Sigmoid colon (tissue), 7 donors: ENCODE data around the gene TMEM95. TPM values are rescaled to one million over a fixed set of nuclear protein-coding genes. Genes with fewer than 3 reads are reported as not detected.
"Not testable (repeated sequence)": the region's sequence is repeated elsewhere in the genome, so short reads cannot be mapped to it uniquely, and the experiment has no call there.

Experiments used
- DNase-seq: peaks from one replicate; pipeline ENCODE4 v3.0.0-alpha.2; 2019
- H3K27ac ChIP-seq, 4 donors: fragments of 200-600 bp; sonication (generic); one replicate each; pipeline ENCODE4 v1.5.1; 2016 to 2019; ENCODE audit warnings: mild to moderate bottlenecking in 1 of 4
- H3K27me3 ChIP-seq, 3 donors: fragments of 200-600 bp; sonication (generic); one replicate each; pipeline ENCODE4 v1.5.1; 2019; ENCODE audit warnings: mild to moderate bottlenecking in 1 of 3
- H3K36me3 ChIP-seq, 4 donors: fragments of 200-600 bp; sonication (generic); one replicate each; pipeline ENCODE4 v1.5.1; 2016 to 2019
- H3K4me1 ChIP-seq, 4 donors: fragments of 200-600 bp; sonication (generic); one replicate each; pipeline ENCODE4 v1.5.1; 2017 to 2019
- H3K4me3 ChIP-seq, 4 donors: fragments of 200-600 bp; sonication (generic); one replicate each; pipeline ENCODE4 v1.5.1; 2017 to 2019; ENCODE audit warnings: mild to moderate bottlenecking in 2 of 4, moderate library complexity in 1 of 4
- H3K9me3 ChIP-seq, 4 donors: fragments of 200-600 bp in 3 of 4; sonication (generic) in 3 of 4; one replicate each; pipeline versions ENCODE4 v1.5.1 to v1.6.1; 2013 to 2019
- EP300 ChIP-seq, 4 donors: sonication (generic); formaldehyde crosslinking; IDR thresholded peaks; one replicate each; pipeline ENCODE4 v1.6.1; 2017; ENCODE audit warnings: antibody characterized with exemption in 4 of 4
- POLR2A ChIP-seq, 2 donors: fragments of 450-650 bp; IDR thresholded peaks; one replicate each; pipeline ENCODE4 v1.6.1; 2016; ENCODE audit warnings: antibody characterized with exemption in 2 of 2, mild to moderate bottlenecking in 2 of 2, moderate library complexity in 2 of 2
- POLR2AphosphoS5 ChIP-seq, 4 donors: sonication (generic); formaldehyde crosslinking; IDR thresholded peaks; one replicate each; pipeline ENCODE4 v1.6.1; 2017; ENCODE audit warnings: antibody characterized with exemption in 4 of 4
- WGBS, 2 donors: extraction: QIAGEN DNeasy Blood & Tissue Kit; methylation state at CpG; one replicate each; pipeline ENCODE4 v1.1.7; 2013; 5-methylcytosine and 5-hydroxymethylcytosine counted together
- intact Hi-C: fragments of 100-400 bp; cut with DNase I; formaldehyde crosslinking; loops from one replicate; pipeline ENCODE4 v1.15.1; 2023
- polyA plus RNA-seq, 3 donors: library from polyadenylated mRNA; stranded (reverse); fragments of 200-250 nt; gene quantifications; one replicate each; pipeline ENCODE4 v1.2.3, GENCODE V29; 2013
- total RNA-seq, 4 donors: library from RNA; depleted of rRNA; stranded (reverse); fragments of >200 nt; gene quantifications; one replicate each; pipeline ENCODE4 v1.1.0, GENCODE V29; 2016
- TF ChIP-seq, protein P1 (sequence below), 4 experiments: fragments of 450-650 bp in 3 of 4; fragments of 200-600 bp in 1 of 4; IDR thresholded peaks; one replicate each; pipeline ENCODE4 v1.5.1; 2016 to 2019; ENCODE audit warnings: antibody characterized with exemption in 4 of 4, mild to moderate bottlenecking in 3 of 4, moderate library complexity in 2 of 4
- donor health status: healthy with polysubstance abuse.
- donor health status: Bipolar disorder and iron deficiency.
- donor health status: healthy.

Gene TMEM95
- total and polyA plus RNA-seq, 7 donors = not detected

DNA sequence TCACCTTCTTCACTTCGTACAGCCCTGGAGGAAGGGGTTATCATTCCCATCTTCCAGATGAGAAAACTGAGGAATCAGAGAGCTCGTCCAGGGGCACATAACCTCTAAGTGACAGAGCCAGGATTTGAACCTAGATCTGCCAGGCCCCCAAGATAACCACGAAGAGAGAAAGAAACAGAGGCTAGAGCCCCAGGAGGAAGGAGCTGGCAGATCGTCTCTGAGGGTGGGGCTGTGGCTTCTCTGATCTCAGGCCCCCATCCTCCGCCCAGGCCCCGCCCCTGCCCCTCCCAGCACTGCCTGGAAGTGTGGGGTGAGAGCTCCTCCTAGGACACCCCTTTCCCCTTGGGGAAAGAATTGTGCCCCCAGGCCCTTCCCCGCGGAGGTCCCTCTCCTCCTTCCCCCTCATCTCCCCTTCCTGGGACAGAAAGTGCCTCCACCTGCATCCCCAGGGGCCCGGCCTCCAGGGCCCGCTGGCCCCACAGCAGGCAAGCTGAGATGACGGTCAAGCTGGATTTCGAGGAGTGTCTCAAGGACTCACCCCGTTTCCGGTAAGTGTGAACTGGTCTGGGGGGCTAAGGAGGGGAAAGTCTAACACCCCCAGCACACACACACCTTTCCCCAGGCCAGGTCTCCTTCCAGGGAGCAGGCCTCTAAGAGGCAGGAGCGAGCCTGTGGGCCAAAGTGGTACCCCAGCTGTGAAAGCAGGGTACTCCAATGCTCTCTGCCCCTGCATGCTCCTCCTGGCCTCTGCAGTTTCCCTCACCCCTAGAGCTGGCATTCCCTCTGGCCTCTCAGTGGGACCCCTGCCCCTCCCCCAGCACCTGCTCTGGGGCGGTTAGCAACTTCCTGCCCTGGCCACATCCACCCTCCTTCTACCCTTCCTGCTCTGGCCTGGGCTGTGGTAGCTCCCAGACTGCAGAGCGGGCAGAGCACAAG is 18.4 kb upstream of the TMEM95 start, which contains the start of gene ACAP1:
ACAP1 (plus strand) TSS at position 290 of the 936 bp plus-strand sequence; CDS start at position 496, 206 bp downstream.
- Histone ChIP-seq H3K4me3 (peak within 1 kb of the TSS in 2 of 4 donors; percentile 9 to 12), H3K27ac (no peak within 1 kb of the TSS), H3K4me1 (peaks cover 0 to 7% (median 0%) of the 10 kb centered on the region in 4 donors), H3K9me3 (no peaks in the 10 kb centered on the region), H3K27me3 (peaks cover 7 to 51% (median 12%) of the 10 kb centered on the region in 3 donors), H3K36me3 (no peaks in the 10 kb centered on the region)
- TF ChIP-seq POLR2AphosphoS5 (IDR thresholded peaks at IDR 0.05) = no peak
- TF ChIP-seq, protein P1, sequence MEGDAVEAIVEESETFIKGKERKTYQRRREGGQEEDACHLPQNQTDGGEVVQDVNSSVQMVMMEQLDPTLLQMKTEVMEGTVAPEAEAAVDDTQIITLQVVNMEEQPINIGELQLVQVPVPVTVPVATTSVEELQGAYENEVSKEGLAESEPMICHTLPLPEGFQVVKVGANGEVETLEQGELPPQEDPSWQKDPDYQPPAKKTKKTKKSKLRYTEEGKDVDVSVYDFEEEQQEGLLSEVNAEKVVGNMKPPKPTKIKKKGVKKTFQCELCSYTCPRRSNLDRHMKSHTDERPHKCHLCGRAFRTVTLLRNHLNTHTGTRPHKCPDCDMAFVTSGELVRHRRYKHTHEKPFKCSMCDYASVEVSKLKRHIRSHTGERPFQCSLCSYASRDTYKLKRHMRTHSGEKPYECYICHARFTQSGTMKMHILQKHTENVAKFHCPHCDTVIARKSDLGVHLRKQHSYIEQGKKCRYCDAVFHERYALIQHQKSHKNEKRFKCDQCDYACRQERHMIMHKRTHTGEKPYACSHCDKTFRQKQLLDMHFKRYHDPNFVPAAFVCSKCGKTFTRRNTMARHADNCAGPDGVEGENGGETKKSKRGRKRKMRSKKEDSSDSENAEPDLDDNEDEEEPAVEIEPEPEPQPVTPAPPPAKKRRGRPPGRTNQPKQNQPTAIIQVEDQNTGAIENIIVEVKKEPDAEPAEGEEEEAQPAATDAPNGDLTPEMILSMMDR (IDR thresholded peaks at IDR 0.05) = no peak
- TF ChIP-seq POLR2A (IDR thresholded peaks at IDR 0.05) = no peak
- TF ChIP-seq EP300 (IDR thresholded peaks at IDR 0.05) = no peak
- 25 to 50% methylated on average over 17 of the region's 17 CpGs for WGBS, 2 donors
- intact Hi-C loops = no loop called here
- DNase-seq = no peak

DNA sequence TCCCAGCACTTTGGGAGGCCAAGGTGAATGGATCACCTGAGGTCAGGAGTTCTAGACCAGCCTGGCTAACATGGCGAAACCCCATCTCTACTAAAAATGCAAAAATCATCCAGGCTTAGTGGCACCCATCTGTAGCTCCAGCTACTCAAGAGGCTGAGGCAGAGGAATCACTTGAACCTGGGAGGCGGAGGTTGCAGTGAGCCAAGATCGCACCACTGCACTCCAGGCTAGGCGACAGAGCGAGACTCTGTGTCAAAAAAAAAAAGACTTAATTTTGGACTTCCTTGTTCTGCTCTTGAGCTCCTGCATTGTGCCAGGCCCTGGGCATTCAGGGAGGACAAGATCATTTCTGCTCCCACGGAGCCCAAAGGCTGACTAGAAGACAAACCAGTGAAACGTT is 17.4 kb upstream of the TMEM95 start:
- H3K4me3 ChIP-seq, H3K36me3 ChIP-seq, DNase-seq, H3K27ac ChIP-seq, H3K4me1 ChIP-seq, intact Hi-C loops, H3K9me3 ChIP-seq: not testable (repeated sequence)
- 48 to 73% methylated on average over 7 of the region's 7 CpGs for WGBS, 2 donors
- H3K27me3 ChIP-seq = peaks cover 9 to 61% (median 18%) of the 10 kb centered on the region in 3 donors

DNA sequence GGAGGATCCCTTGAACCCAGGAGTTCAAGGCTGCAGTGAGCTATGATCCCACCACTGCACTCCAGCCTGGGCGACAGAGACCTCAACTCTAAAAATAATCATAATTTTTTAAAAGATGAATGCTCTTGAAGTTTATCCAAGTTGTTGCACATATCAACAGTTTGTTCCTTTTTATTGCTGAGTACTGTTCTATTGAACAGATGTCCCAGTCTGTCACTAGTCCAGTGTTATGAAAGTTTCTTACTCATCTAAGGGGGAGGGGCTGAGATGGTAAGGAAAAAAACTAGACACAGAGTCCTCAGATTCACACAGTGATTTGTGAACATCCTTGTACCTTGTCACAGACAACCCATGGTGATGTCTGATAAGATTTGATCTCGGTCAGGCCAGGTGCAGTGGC is 14.8 kb upstream of the TMEM95 start:
- 65 to 85% methylated on average over 2 of the region's 2 CpGs for WGBS, 2 donors
- no peaks in the 10 kb centered on the region for H3K9me3 ChIP-seq
- no peak for DNase-seq
- H3K27ac ChIP-seq = no peak overlapping the region
- intact Hi-C loops = loop anchor here (5.0 kb wide), 1 partner anchor 78 kb away; the partner anchor contains the start of gene CLDN7
- H3K4me1 ChIP-seq = no peaks in the 10 kb centered on the region
- H3K27me3 ChIP-seq = peaks cover 11 to 72% (median 18%) of the 10 kb centered on the region in 3 donors
- no peak for TF ChIP-seq EP300 (IDR thresholded peaks at IDR 0.05)
- no peak for TF ChIP-seq POLR2AphosphoS5 (IDR thresholded peaks at IDR 0.05)
- no peak overlapping the region for H3K4me3 ChIP-seq
- H3K36me3 ChIP-seq = no peaks in the 10 kb centered on the region

DNA sequence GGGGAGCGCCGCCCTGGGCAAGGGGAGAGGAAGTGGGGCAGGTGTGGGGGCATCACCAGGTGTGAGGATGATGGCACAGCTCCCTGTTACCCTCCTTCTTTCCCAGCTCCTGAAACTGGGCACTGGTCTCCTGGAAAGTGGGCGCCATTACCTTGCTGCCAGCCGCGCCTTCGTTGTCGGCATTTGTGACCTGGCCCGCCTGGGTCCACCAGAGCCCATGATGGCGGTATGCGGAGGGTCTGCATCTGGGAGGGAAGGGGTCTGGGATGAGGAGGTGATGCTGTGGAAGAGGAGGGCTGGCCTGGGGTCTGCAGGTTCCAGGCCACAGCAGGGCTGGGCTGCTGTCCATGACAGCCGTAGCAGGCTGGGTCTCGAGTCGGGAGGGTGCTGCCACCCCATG is 13.1 kb upstream of the TMEM95 start:
- no peak overlapping the region for H3K4me3 ChIP-seq
- H3K4me1 ChIP-seq = no peaks in the 10 kb centered on the region
- TF ChIP-seq EP300 (IDR thresholded peaks at IDR 0.05) = no peak
- no peak for TF ChIP-seq POLR2AphosphoS5 (IDR thresholded peaks at IDR 0.05)
- TF ChIP-seq, protein P1 (IDR thresholded peaks at IDR 0.05) = no peak
- WGBS, 2 donors = 95% methylated on average over 13 of the region's 13 CpGs
- no peak overlapping the region for H3K27ac ChIP-seq
- intact Hi-C loops = loop anchor here (5.0 kb wide), 1 partner anchor 80 kb away; the partner anchor contains the start of gene CLDN7
- peaks cover 11 to 59% (median 18%) of the 10 kb centered on the region in 3 donors for H3K27me3 ChIP-seq
- H3K9me3 ChIP-seq = no peaks in the 10 kb centered on the region
- H3K36me3 ChIP-seq = no peaks in the 10 kb centered on the region
- DNase-seq = no peak

DNA sequence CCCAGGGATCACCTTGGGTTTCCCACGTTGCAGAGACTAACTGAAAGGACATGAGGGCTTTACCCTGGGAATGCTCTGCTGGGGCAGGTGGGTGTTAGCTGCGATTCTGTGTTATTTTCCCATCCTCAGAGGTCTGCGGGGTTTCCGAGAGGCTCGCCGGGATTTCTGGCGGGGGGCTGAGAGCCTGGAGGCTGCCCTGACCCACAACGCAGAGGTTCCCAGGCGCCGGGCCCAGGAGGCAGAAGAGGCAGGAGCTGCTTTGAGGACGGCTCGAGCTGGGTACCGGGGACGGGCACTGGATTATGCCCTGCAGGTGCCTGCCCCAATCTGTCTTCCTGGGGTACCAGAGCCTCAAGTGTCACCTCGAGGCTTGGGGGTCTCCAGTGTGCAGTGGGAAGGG is 11.7 kb upstream of the TMEM95 start:
- Histone ChIP-seq H3K27ac (no peak overlapping the region), H3K4me1 (no peaks in the 10 kb centered on the region), H3K36me3 (no peaks in the 10 kb centered on the region), H3K9me3 (no peaks in the 10 kb centered on the region), H3K27me3 (peaks cover 11 to 47% (median 18%) of the 10 kb centered on the region in 3 donors), H3K4me3 (no peak overlapping the region)
- no peak for TF ChIP-seq EP300 (IDR thresholded peaks at IDR 0.05)
- no peak for TF ChIP-seq POLR2AphosphoS5 (IDR thresholded peaks at IDR 0.05)
- TF ChIP-seq, protein P1 (IDR thresholded peaks at IDR 0.05) = no peak
- no peak for TF ChIP-seq POLR2A (IDR thresholded peaks at IDR 0.05)
- intact Hi-C loops = loop anchor here (5.0 kb wide), 1 partner anchor 81 kb away; the partner anchor contains the start of gene CLDN7
- 77 to 86% methylated on average over 15 of the region's 15 CpGs for WGBS, 2 donors
- no peak for DNase-seq
